ENCODE results near the gene UQCC3. TPM values are rescaled to one million over a fixed set of nuclear protein-coding genes. Genes with fewer than 3 reads are reported as not detected.

Gene UQCC3
- total RNA-seq, 1 experiment from 2014 or later, result 23.9 TPM

- no peak for TF ChIP-seq CTCF (IDR thresholded peaks at IDR 0.05; ENCODE audit: insufficient read depth in 1 of 2, low read depth in 1 of 2, low read length in 1 of 2, severe bottlenecking in 1 of 2, unreplicated experiment in 1 of 2)
- Mint-ChIP-seq H3K9me3 (ENCODE audit: unreplicated experiment) (no peaks in the 10 kb centered on the region), H3K27ac (ENCODE audit: unreplicated experiment) (peak within 1 kb of the TSS; percentile 91), H3K4me1 (ENCODE audit: low read depth, unreplicated experiment) (peaks cover 15% of the 10 kb centered on the region), H3K36me3 (ENCODE audit: insufficient read depth, unreplicated experiment) (peaks cover 26% of the 10 kb centered on the region), H3K27me3 (ENCODE audit: insufficient read depth, unreplicated experiment) (no peaks in the 10 kb centered on the region), H3K4me3 (ENCODE audit: unreplicated experiment) (peak within 1 kb of the TSS; percentile 81)
- intact Hi-C loops (cut with micrococcal nuclease; ENCODE audit: unreplicated experiment), result loop anchor here (1.0 to 10.0 kb wide), 3 partner anchors 8 to 284 kb away; partner anchors contain the start of gene UQCC3
- Histone ChIP-seq H3K9me3 (no peaks in the 10 kb centered on the region), H3K4me3 (ENCODE audit: low read depth, low read length) (peak within 1 kb of the TSS; percentile 95), H3K4me1 (no peaks in the 10 kb centered on the region; the same call in 1 of the 2 replicates), H3K27me3 (replicated peaks; ENCODE audit: control insufficient read depth, insufficient read depth, low read length) (no peaks in the 10 kb centered on the region), H3K36me3 (ENCODE audit: control insufficient read depth, insufficient read depth, low read length) (no peaks in the 10 kb centered on the region)
- DNase-seq, result peak; percentile 87 to 88
- CTCF ChIA-PET, result no interaction called here
- POLR2A ChIA-PET, result interaction anchor here (0.6 kb wide), 1 partner anchor 177 kb away, joined by 8 read pairs; no protein-coding TSS in a partner anchor
- TSS peak; percentile 64 for BruUV-seq (replicated peaks)
Measured at GRCh38 chr11:62678770-62679696, 7.6 kb downstream of the UQCC3 start, which contains the start of gene UBXN1. Gene UBXN1 (minus strand): TSS chr11:62679073. CDS start chr11:62678923, 150 bp downstream.

- intact Hi-C loops (cut with micrococcal nuclease; ENCODE audit: unreplicated experiment), result loop anchor here (1.0 kb wide), 1 partner anchor 41 kb away; no protein-coding TSS in a partner anchor
- Mint-ChIP-seq H3K27ac (ENCODE audit: unreplicated experiment) (peak overlapping the region; percentile 49), H3K4me3 (ENCODE audit: unreplicated experiment) (peak overlapping the region; percentile 38), H3K4me1 (ENCODE audit: low read depth, unreplicated experiment) (peaks cover 15% of the 10 kb centered on the region), H3K36me3 (ENCODE audit: insufficient read depth, unreplicated experiment) (peaks cover 13% of the 10 kb centered on the region), H3K27me3 (ENCODE audit: insufficient read depth, unreplicated experiment) (no peaks in the 10 kb centered on the region), H3K9me3 (ENCODE audit: unreplicated experiment) (no peaks in the 10 kb centered on the region)
- peak; percentile 45 to 66 for TF ChIP-seq CTCF (IDR thresholded peaks at IDR 0.05; ENCODE audit: insufficient read depth in 1 of 2, low read depth in 1 of 2, low read length in 1 of 2, severe bottlenecking in 1 of 2, unreplicated experiment in 1 of 2)
- CTCF ChIA-PET, result interaction anchor here (0.6 to 1.5 kb wide), 7 partner anchors 14 to 91 kb away, joined by 3 to 12 read pairs (median 5); partner anchors contain the start of genes C11orf98, CSKMT, TAF6L and ZBTB3
- H3K9me3 ChIP-seq, result no peaks in the 10 kb centered on the region
- no peaks in the 10 kb centered on the region for H3K27me3 ChIP-seq (replicated peaks; ENCODE audit: control insufficient read depth, insufficient read depth, low read length)
- DNase-seq, result peak; percentile 66 to 76
- BruUV-seq (replicated peaks), result no TSS peak
- POLR2A ChIA-PET, result interaction anchor here (0.8 to 1.5 kb wide), 4 partner anchors 9 to 89 kb away, joined by 4 to 7 read pairs (median 5); partner anchors contain the start of genes C11orf98, CSKMT, LBHD1 and TUT1
- no peak overlapping the region for H3K4me3 ChIP-seq (ENCODE audit: low read depth, low read length)
- H3K36me3 ChIP-seq (ENCODE audit: control insufficient read depth, insufficient read depth, low read length), result no peaks in the 10 kb centered on the region
- H3K4me1 ChIP-seq, result no peaks in the 10 kb centered on the region; the same call in 1 of the 2 replicates
Measured at GRCh38 chr11:62680825-62681240, 9.4 kb downstream of the UQCC3 start.

GRCh38 chr11:62682518-62682917, 11.0 kb downstream of the UQCC3 start:
- no peak for TF ChIP-seq CTCF (IDR thresholded peaks at IDR 0.05; ENCODE audit: insufficient read depth in 1 of 2, low read depth in 1 of 2, low read length in 1 of 2, severe bottlenecking in 1 of 2, unreplicated experiment in 1 of 2)
- Histone ChIP-seq H3K4me1 (no peaks in the 10 kb centered on the region; the same call in 1 of the 2 replicates), H3K9me3 (no peaks in the 10 kb centered on the region), H3K36me3 (ENCODE audit: control insufficient read depth, insufficient read depth, low read length) (no peaks in the 10 kb centered on the region), H3K27me3 (replicated peaks; ENCODE audit: control insufficient read depth, insufficient read depth, low read length) (no peaks in the 10 kb centered on the region), H3K4me3 (ENCODE audit: low read depth, low read length) (no peak overlapping the region)
- POLR2A ChIA-PET, result no interaction called here
- H3K4me1 Mint-ChIP-seq (ENCODE audit: low read depth, unreplicated experiment), result peaks cover 7% of the 10 kb centered on the region
- no peak overlapping the region for H3K27ac Mint-ChIP-seq (ENCODE audit: unreplicated experiment)
- H3K36me3 Mint-ChIP-seq (ENCODE audit: insufficient read depth, unreplicated experiment), result peaks cover 7% of the 10 kb centered on the region
- H3K9me3 Mint-ChIP-seq (ENCODE audit: unreplicated experiment), result no peaks in the 10 kb centered on the region
- CTCF ChIA-PET, result interaction anchor here (0.6 kb wide), 1 partner anchor 341 kb away, joined by 5 read pairs; no protein-coding TSS in a partner anchor
- H3K27me3 Mint-ChIP-seq (ENCODE audit: insufficient read depth, unreplicated experiment), result no peaks in the 10 kb centered on the region
- no peak for DNase-seq
- BruUV-seq (replicated peaks), result no TSS peak
- no peak overlapping the region for H3K4me3 Mint-ChIP-seq (ENCODE audit: unreplicated experiment)
- intact Hi-C loops (cut with micrococcal nuclease; ENCODE audit: unreplicated experiment), result no loop called here
